ENCODE data around the gene NTHL1. TPM values are rescaled to one million over a fixed set of nuclear protein-coding genes. Genes with fewer than 3 reads are reported as not detected.

NTHL1 gene
- total and polyA plus RNA-seq, 2 donors (not counting 3 experiments of a cell fraction or from before 2014, with no cell fraction given), result 39.8 to 65.8 TPM

- no peaks in the 10 kb centered on the region for H3K79me2 ChIP-seq (ENCODE audit: control insufficient read depth, insufficient read depth, low read length)
- intact Hi-C loops (cut with micrococcal nuclease) (no loop called here), dilution Hi-C loops (cut with MboI; ENCODE audit: extremely low pct_ligation_motif_present, low sequenced_read_pairs) (no loop called here)
- no peak for DNase-seq (ENCODE audit: low read depth, low spot score)
- no peak overlapping the region for H3K9ac ChIP-seq (replicated peaks; ENCODE audit: extremely low read depth, insufficient read depth, low read length)
- H3K9me1 ChIP-seq (replicated peaks; ENCODE audit: control insufficient read depth, extremely low read depth, insufficient read depth, low read length), result no peaks in the 10 kb centered on the region
- TF ChIP-seq POLR2A (IDR thresholded peaks at IDR 0.05; ENCODE audit: low read depth, low read length), result no peak
- no peak for TF ChIP-seq GATA2 (IDR thresholded peaks at IDR 0.05; ENCODE audit: insufficient read depth, insufficient read length, low read depth, low read length)
- no peak for TF ChIP-seq JUN (IDR thresholded peaks at IDR 0.05; ENCODE audit: borderline replicate concordance, insufficient read depth, insufficient read length, low read depth)
- TF ChIP-seq EZH2 (IDR thresholded peaks at IDR 0.05; ENCODE audit: borderline replicate concordance, low read depth, low read length, severe bottlenecking), result no peak
- no peak for TF ChIP-seq MYC (IDR thresholded peaks at IDR 0.05; ENCODE audit: low read depth, low read length)
- TF ChIP-seq CTCF (IDR thresholded peaks at IDR 0.05; ENCODE audit: extremely low read depth in 1 of 2, insufficient read depth in 1 of 2, low read depth in 1 of 2, low read length in 2 of 2), result no peak
- no peak for TF ChIP-seq MAX (IDR thresholded peaks at IDR 0.05; ENCODE audit: insufficient read depth, insufficient read length)
- no peak for TF ChIP-seq FOS (IDR thresholded peaks at IDR 0.05; ENCODE audit: borderline replicate concordance, insufficient read depth, low read length)
- no peak for TF ChIP-seq POLR2AphosphoS5 (IDR thresholded peaks at IDR 0.05; ENCODE audit: insufficient read depth, low read depth, low read length)
- no TSS peak for BruUV-seq (replicated peaks)
- H3K36me3 ChIP-seq (ENCODE audit: control insufficient read depth in 2 of 2, extremely low read depth in 1 of 2, insufficient read depth in 2 of 2, low read length in 2 of 2), result peaks cover 0 to 49% of the 10 kb centered on the region in 2 experiments
- H3K4me2 ChIP-seq (ENCODE audit: insufficient read depth, low read length), result no peak overlapping the region
- H2AFZ ChIP-seq (ENCODE audit: low read depth, low read length), result no peak overlapping the region
- H3K9me3 ChIP-seq (replicated peaks; ENCODE audit: control insufficient read depth, insufficient read depth, low read length), result no peaks in the 10 kb centered on the region
- no peaks in the 10 kb centered on the region for H4K20me1 ChIP-seq (replicated peaks; ENCODE audit: control insufficient read depth, extremely low read depth, insufficient read depth, low read length)
- H3K27me3 ChIP-seq (ENCODE audit: control insufficient read depth in 2 of 2, insufficient read depth in 2 of 2, low read length in 2 of 2), result no peaks in the 10 kb centered on the region
- no peak overlapping the region for H3K27ac ChIP-seq (ENCODE audit: insufficient read depth, low read depth, low read length)
- H3K4me1 ChIP-seq (ENCODE audit: control insufficient read depth, extremely low read depth, insufficient read depth, low read length), result no peaks in the 10 kb centered on the region
- no peak overlapping the region for H3K4me3 ChIP-seq (replicated peaks in 1 of 3; ENCODE audit: insufficient read depth in 1 of 3, low read depth in 1 of 3, low read length in 3 of 3)
- CTCF ChIA-PET, result interaction anchor here (0.9 to 1.3 kb wide), 2 partner anchors 9 to 42 kb away, joined by 3 read pairs; no protein-coding TSS in a partner anchor
- POLR2A ChIA-PET, result no interaction called here
- FAIRE-seq, result no peak
Observed at GRCh38 chr16:2064368-2064945, 16.8 kb upstream of the NTHL1 start.

Measured in endothelial cell of umbilical vein (primary cell).